Keratinocyte (primary cell): ENCODE data around the gene XPO1. TPM values are rescaled to one million over a fixed set of nuclear protein-coding genes. Genes with fewer than 3 reads are reported as not detected.

Source experiments
- DNase-seq: peaks from one replicate; pipeline ENCODE4 v3.0.0-alpha.2; 2011; ENCODE audit warnings: low read depth, missing footprints, low spot score
- FAIRE-seq: peaks from 2 replicates; lab custom pipeline; 2011; peaks lifted over from hg19 to GRCh38; lab: Jason Lieb, UNC
- H2AFZ ChIP-seq: 2 replicates; pipeline ENCODE4 v1.6.0; 2012; ENCODE audit warnings: low read length, control low read depth, inconsistent platforms; ENCODE audit not compliant: control insufficient read depth
- H3K27ac ChIP-seq: 2 replicates; pipeline ENCODE4 v1.5.1; 2011; ENCODE audit warnings: low read length; ENCODE audit not compliant: control insufficient read depth, insufficient read depth
- H3K27me3 ChIP-seq: 3 replicates; pipeline ENCODE4 v1.6.0; 2011; ENCODE audit warnings: low read length; ENCODE audit not compliant: control insufficient read depth, insufficient read depth; ENCODE audit errors: extremely low read depth
- H3K36me3 ChIP-seq, 2 experiments: 2 replicates in 1 of 2; 3 replicates in 1 of 2; pipeline ENCODE4 v1.5.1; 2011; ENCODE audit warnings: low read length in 2 of 2, mild to moderate bottlenecking in 1 of 2; ENCODE audit not compliant: control insufficient read depth in 2 of 2, insufficient read depth in 2 of 2; ENCODE audit errors: extremely low read depth in 1 of 2
- H3K4me1 ChIP-seq: 3 replicates; pipeline ENCODE4 v1.5.1; 2011; ENCODE audit warnings: low read length; ENCODE audit not compliant: control insufficient read depth, insufficient read depth; ENCODE audit errors: extremely low read depth
- H3K4me2 ChIP-seq: 3 replicates; pipeline ENCODE4 v1.6.0; 2011; ENCODE audit warnings: low read depth, low read length; ENCODE audit not compliant: control insufficient read depth, insufficient read depth; ENCODE audit errors: extremely low read depth
- H3K4me3 ChIP-seq, 3 experiments: fragments of 200-600 bp in 1 of 3; sonication (generic) in 1 of 3; 2 replicates in 2 of 3; 3 replicates in 1 of 3; pipeline ENCODE4 v1.5.1; 2011 to 2016; ENCODE audit warnings: low read length in 3 of 3, mild to moderate bottlenecking in 3 of 3, control low read depth in 2 of 3, inconsistent platforms in 1 of 3, low read depth in 1 of 3, mixed read lengths in 1 of 3, mixed run types in 1 of 3, moderate library complexity in 1 of 3; ENCODE audit not compliant: control insufficient read depth in 2 of 3, insufficient read depth in 2 of 3; ENCODE audit errors: extremely low read depth in 1 of 3
- H3K79me2 ChIP-seq: 2 replicates; pipeline ENCODE4 v1.6.0; 2012; ENCODE audit warnings: low read length; ENCODE audit not compliant: control insufficient read depth, insufficient read depth
- H3K9ac ChIP-seq: 3 replicates; pipeline ENCODE4 v1.6.0; 2011; ENCODE audit warnings: low read length; ENCODE audit not compliant: control insufficient read depth, insufficient read depth; ENCODE audit errors: extremely low read depth
- H3K9me1 ChIP-seq: 3 replicates; pipeline ENCODE4 v1.6.0; 2011; ENCODE audit warnings: low read length; ENCODE audit not compliant: control insufficient read depth, insufficient read depth; ENCODE audit errors: extremely low read depth
- H3K9me3 ChIP-seq: 2 replicates; pipeline ENCODE4 v1.5.1; 2012; ENCODE audit warnings: low read depth, low read length; ENCODE audit not compliant: control insufficient read depth
- H4K20me1 ChIP-seq: 3 replicates; pipeline ENCODE4 v1.6.0; 2011; ENCODE audit warnings: low read length; ENCODE audit not compliant: control insufficient read depth, insufficient read depth; ENCODE audit errors: extremely low read depth
- CTCF ChIP-seq, 3 experiments: IDR thresholded peaks in 1 of 3; conservative IDR thresholded peaks in 1 of 3; optimal IDR thresholded peaks in 1 of 3; 2 replicates in 2 of 3; 3 replicates in 1 of 3; pipeline versions ENCODE3 to v1.5.1; 2011; ENCODE audit warnings: low read length in 3 of 3, mild to moderate bottlenecking in 3 of 3, moderate library complexity in 2 of 3, control low read depth in 1 of 3, inconsistent platforms in 1 of 3; ENCODE audit not compliant: insufficient read depth in 2 of 3; ENCODE audit errors: extremely low read depth in 1 of 3
- EZH2 ChIP-seq: IDR thresholded peaks from one replicate; pipeline ENCODE4 v1.6.1; 2012; ENCODE audit warnings: inconsistent platforms, mild to moderate bottlenecking, low read length, moderate library complexity
- dilution Hi-C: fragments of 300-500 bp; cut with MboI; formaldehyde crosslinking; loops from one replicate; pipeline ENCODE4 v1.7.0; 2020; ENCODE audit warnings: low sequenced_read_pairs; ENCODE audit not compliant: extremely low pct_ligation_motif_present
- polyA plus RNA-seq, 5 experiments: library from polyadenylated mRNA; depleted of rRNA in 3 of 5; stranded (reverse) in 3 of 5; stranded (forward) in 1 of 5; unstranded in 1 of 5; fragments of >200 nt; gene quantifications; 1 replicate in 1 of 5; 2 replicates in 3 of 5; 3 replicates in 1 of 5; pipeline versions ENCODE4 v1.2.1 to v1.2.3, GENCODE V29; 2011 to 2012; ENCODE audit warnings: missing spikeins in 2 of 5, low read depth in 1 of 5, low replicate concordance in 1 of 5

XPO1 gene
- polyA plus RNA-seq, 1 donor (not counting 4 experiments of a cell fraction or from before 2014, with no cell fraction given), result 144 TPM

GRCh38 chr2:61537277-61537949 is 743 bp downstream of the XPO1 start:
- peak overlapping the region; percentile 93 for H3K9ac ChIP-seq
- no peak for FAIRE-seq
- dilution Hi-C loops, result no loop called here
- peaks cover 55% of the 10 kb centered on the region for H3K79me2 ChIP-seq
- DNase-seq, result no peak
- H3K27ac ChIP-seq, result peak overlapping the region; percentile 97
- H4K20me1 ChIP-seq, result peaks cover 8% of the 10 kb centered on the region
- H3K36me3 ChIP-seq, result no peaks in the 10 kb centered on the region
- H3K4me1 ChIP-seq, result peaks cover 17% of the 10 kb centered on the region
- no peak overlapping the region for H2AFZ ChIP-seq
- H3K9me3 ChIP-seq, result no peaks in the 10 kb centered on the region
- no peaks in the 10 kb centered on the region for H3K27me3 ChIP-seq
- no peak for TF ChIP-seq EZH2
- TF ChIP-seq CTCF (optimal IDR thresholded peaks at IDR 0.05 in 1 of 3, IDR thresholded peaks at IDR 0.05 in 1 of 3, conservative IDR thresholded peaks at IDR 0.05 in 1 of 3; ENCODE audit: extremely low read depth in 1 of 3, insufficient read depth in 2 of 3, low read length in 3 of 3), result no peak
- H3K4me3 ChIP-seq, result peak overlapping the region; percentile 92 to 95 (median 93)
- no peaks in the 10 kb centered on the region for H3K9me1 ChIP-seq
- peak overlapping the region; percentile 3 for H3K4me2 ChIP-seq

GRCh38 chr2:61536572-61537276 is 1.4 kb downstream of the XPO1 start:
- Histone ChIP-seq H2AFZ (peak overlapping the region; percentile 47), H3K27me3 (no peaks in the 10 kb centered on the region), H3K9me3 (no peaks in the 10 kb centered on the region), H3K27ac (peak overlapping the region; percentile 97), H3K4me2 (peak overlapping the region; percentile 77), H3K4me1 (peaks cover 17% of the 10 kb centered on the region), H4K20me1 (peaks cover 9% of the 10 kb centered on the region), H3K9ac (peak overlapping the region; percentile 93), H3K9me1 (no peaks in the 10 kb centered on the region), H3K4me3 (peak overlapping the region; percentile 92 to 95 (median 93)), H3K36me3 (peaks cover 0 to under 1% of the 10 kb centered on the region in 2 experiments), H3K79me2 (peaks cover 62% of the 10 kb centered on the region)
- peak; percentile 43 for FAIRE-seq
- TF ChIP-seq EZH2 (no peak), CTCF (optimal IDR thresholded peaks at IDR 0.05 in 1 of 3, IDR thresholded peaks at IDR 0.05 in 1 of 3, conservative IDR thresholded peaks at IDR 0.05 in 1 of 3; ENCODE audit: extremely low read depth in 1 of 3, insufficient read depth in 2 of 3, low read length in 3 of 3) (no peak)
- dilution Hi-C loops, result no loop called here
- peak; percentile 66 for DNase-seq
